T-helper 1 cell treated with Interleukin-12 subunit alpha and Interleukin-12 subunit beta and Interleukin-4 antibody, amounts not matched to agents 30 μg/mL and 1 μg/mL, for 36 hours (primary cell): ENCODE data around the gene ALDH16A1.

ENCODE experiments used
- H3K27ac Mint-ChIP-seq: one replicate; pipeline ENCODE4 v1.8.0; 2021; ENCODE audit warnings: mild to moderate bottlenecking, mixed read lengths
- H3K27me3 Mint-ChIP-seq: one replicate; pipeline ENCODE4 v1.8.0; 2021; ENCODE audit warnings: low read depth, mixed read lengths
- H3K36me3 Mint-ChIP-seq: one replicate; pipeline ENCODE4 v1.8.0; 2021; ENCODE audit warnings: low read depth, mixed read lengths
- H3K4me1 Mint-ChIP-seq: one replicate; pipeline ENCODE4 v1.8.0; 2021; ENCODE audit warnings: low read depth, mixed read lengths
- H3K4me3 Mint-ChIP-seq: one replicate; pipeline ENCODE4 v1.8.0; 2021; ENCODE audit warnings: mild to moderate bottlenecking, moderate library complexity, mixed read lengths
- H3K9me3 Mint-ChIP-seq: one replicate; pipeline ENCODE4 v1.8.0; 2021; ENCODE audit warnings: mixed read lengths

ALDH16A1 gene

GRCh38 chr19:49475191-49475917 lies 22.3 kb downstream of the ALDH16A1 start:
- peak overlapping the region; percentile 99 for H3K4me3 Mint-ChIP-seq
- H3K36me3 Mint-ChIP-seq, result peaks cover 21% of the 10 kb centered on the region
- H3K9me3 Mint-ChIP-seq, result no peaks in the 10 kb centered on the region
- H3K27ac Mint-ChIP-seq, result peak overlapping the region; percentile 95
- no peaks in the 10 kb centered on the region for H3K27me3 Mint-ChIP-seq
- peaks cover 32% of the 10 kb centered on the region for H3K4me1 Mint-ChIP-seq

- H3K4me1 Mint-ChIP-seq, result peaks cover 28% of the 10 kb centered on the region
Observed at GRCh38 chr19:49475995-49476880, 23.2 kb downstream of the ALDH16A1 start.

GRCh38 chr19:49479975-49480628 lies 27.1 kb downstream of the ALDH16A1 start:
- Mint-ChIP-seq H3K27ac (no peak overlapping the region), H3K4me1 (peaks cover 15% of the 10 kb centered on the region), H3K36me3 (peaks cover 35% of the 10 kb centered on the region), H3K9me3 (no peaks in the 10 kb centered on the region), H3K27me3 (no peaks in the 10 kb centered on the region), H3K4me3 (no peak overlapping the region)

More at GRCh38 chr19:49475995-49476880, 23.2 kb downstream of the ALDH16A1 start:
- peak overlapping the region; percentile 99 for H3K4me3 Mint-ChIP-seq
- H3K36me3 Mint-ChIP-seq, result peaks cover 26% of the 10 kb centered on the region
- H3K27me3 Mint-ChIP-seq, result no peaks in the 10 kb centered on the region
- H3K27ac Mint-ChIP-seq, result peak overlapping the region; percentile 95
- no peaks in the 10 kb centered on the region for H3K9me3 Mint-ChIP-seq

GRCh38 chr19:49481020-49481683 lies 28.1 kb downstream of the ALDH16A1 start:
- Mint-ChIP-seq H3K27ac (peak overlapping the region; percentile 19), H3K27me3 (no peaks in the 10 kb centered on the region), H3K4me1 (peaks cover 17% of the 10 kb centered on the region), H3K9me3 (no peaks in the 10 kb centered on the region), H3K36me3 (peaks cover 33% of the 10 kb centered on the region), H3K4me3 (no peak overlapping the region)

- Mint-ChIP-seq H3K9me3 (no peaks in the 10 kb centered on the region), H3K27ac (peak overlapping the region; percentile 74), H3K27me3 (peaks cover 4% of the 10 kb centered on the region), H3K36me3 (peaks cover 59% of the 10 kb centered on the region), H3K4me3 (no peak overlapping the region), H3K4me1 (peaks cover 27% of the 10 kb centered on the region)
Observed at GRCh38 chr19:49486232-49486631, 33.2 kb downstream of the ALDH16A1 start.

- Mint-ChIP-seq H3K27ac (peak overlapping the region; percentile 92), H3K4me3 (peak overlapping the region; percentile 95), H3K36me3 (peaks cover 62% of the 10 kb centered on the region), H3K9me3 (no peaks in the 10 kb centered on the region), H3K27me3 (peaks cover 4% of the 10 kb centered on the region), H3K4me1 (peaks cover 30% of the 10 kb centered on the region)
Observed at GRCh38 chr19:49486710-49487276, 33.8 kb downstream of the ALDH16A1 start.

- peak within 1 kb of the TSS; percentile 92 for H3K27ac Mint-ChIP-seq
- no peaks in the 10 kb centered on the region for H3K9me3 Mint-ChIP-seq
- H3K27me3 Mint-ChIP-seq, result peaks cover 4% of the 10 kb centered on the region
- H3K4me3 Mint-ChIP-seq, result peak within 1 kb of the TSS; percentile 95
- peaks cover 32% of the 10 kb centered on the region for H3K4me1 Mint-ChIP-seq
- peaks cover 65% of the 10 kb centered on the region for H3K36me3 Mint-ChIP-seq
Observed at GRCh38 chr19:49487277-49488045, 34.4 kb downstream of the ALDH16A1 start, which contains the start of gene RPL13A. Gene RPL13A, plus strand, starts transcription at chr19:49487608. Its CDS starts 22 bp downstream, at chr19:49487630.

- peak overlapping the region; percentile 92 for H3K27ac Mint-ChIP-seq
- peaks cover 70% of the 10 kb centered on the region for H3K36me3 Mint-ChIP-seq
- H3K4me1 Mint-ChIP-seq, result peaks cover 39% of the 10 kb centered on the region
- H3K27me3 Mint-ChIP-seq, result peaks cover 4% of the 10 kb centered on the region
- peak overlapping the region; percentile 95 for H3K4me3 Mint-ChIP-seq
- no peaks in the 10 kb centered on the region for H3K9me3 Mint-ChIP-seq
Observed at GRCh38 chr19:49488046-49488862, 35.2 kb downstream of the ALDH16A1 start.

- Mint-ChIP-seq H3K27me3 (peaks cover 4% of the 10 kb centered on the region), H3K9me3 (no peaks in the 10 kb centered on the region), H3K36me3 (peaks cover 71% of the 10 kb centered on the region), H3K4me1 (peaks cover 41% of the 10 kb centered on the region), H3K27ac (peak overlapping the region; percentile 92), H3K4me3 (peak overlapping the region; percentile 95)
Observed at GRCh38 chr19:49488863-49489537, 36.0 kb downstream of the ALDH16A1 start.

- Mint-ChIP-seq H3K9me3 (no peaks in the 10 kb centered on the region), H3K36me3 (peaks cover 71% of the 10 kb centered on the region), H3K4me1 (peaks cover 41% of the 10 kb centered on the region), H3K27me3 (peaks cover 4% of the 10 kb centered on the region), H3K27ac (peak overlapping the region; percentile 92), H3K4me3 (peak overlapping the region; percentile 95)
Observed at GRCh38 chr19:49489601-49490167, 36.7 kb downstream of the ALDH16A1 start.

- H3K27ac Mint-ChIP-seq, result peak overlapping the region; percentile 65
- H3K4me3 Mint-ChIP-seq, result peak overlapping the region; percentile 95
- H3K27me3 Mint-ChIP-seq, result peaks cover 4% of the 10 kb centered on the region
- no peaks in the 10 kb centered on the region for H3K9me3 Mint-ChIP-seq
- H3K36me3 Mint-ChIP-seq, result peaks cover 71% of the 10 kb centered on the region
- peaks cover 43% of the 10 kb centered on the region for H3K4me1 Mint-ChIP-seq
Observed at GRCh38 chr19:49490287-49491029, 37.4 kb downstream of the ALDH16A1 start.
